ENCODE data around the gene TMEM54.

Gene TMEM54

DNA sequence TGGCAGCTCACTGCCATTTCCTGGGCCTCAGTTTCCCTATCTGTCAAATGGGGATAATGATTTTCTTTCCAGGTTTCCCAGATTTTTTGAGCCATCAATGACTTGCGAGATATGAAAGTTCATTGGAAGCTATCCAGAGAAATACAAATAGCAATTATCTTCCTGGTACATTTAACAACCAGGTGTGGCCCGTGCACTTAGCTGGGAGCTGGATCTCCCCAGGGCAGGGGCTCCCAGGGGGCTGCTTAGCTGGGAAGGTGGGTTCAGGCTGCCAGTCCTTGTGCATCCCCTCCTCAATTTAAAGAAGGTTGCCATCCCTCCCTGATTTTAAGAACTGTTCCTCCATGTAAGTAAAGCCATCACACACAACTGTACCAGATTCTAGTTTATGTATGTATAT lies 3.6 kb upstream of the TMEM54 start:
- Histone ChIP-seq H3K4me3 (ENCODE audit: low read depth, low read length) (no peak overlapping the region), H3K4me1 (ENCODE audit: control insufficient read depth, insufficient read depth, low read length) (no peaks in the 10 kb centered on the region), H3K27ac (ENCODE audit: extremely low read depth, low read depth, low read length) (no peak overlapping the region), H3K9me3 (ENCODE audit: control insufficient read depth, insufficient read depth, low read depth, low read length) (no peaks in the 10 kb centered on the region), H3K36me3 (ENCODE audit: control insufficient read depth in 2 of 2, insufficient read depth in 1 of 2, low read length in 2 of 2) (no peaks in the 10 kb centered on the region)
- CTCF ChIA-PET, result interaction anchor here (0.6 to 1.8 kb wide), 4 partner anchors 12 to 149 kb away, joined by 3 to 6 read pairs (median 4); partner anchors contain the start of gene HPCA
- TF ChIP-seq KLF8 (tag by site-specific recombination; IDR thresholded peaks at IDR 0.05) (no peak), ZNF404 (tag by site-specific recombination; IDR thresholded peaks at IDR 0.05) (no peak), ZNF629 (tag by site-specific recombination; IDR thresholded peaks at IDR 0.05) (no peak), ZNF548 (tag by site-specific recombination; IDR thresholded peaks at IDR 0.05) (no peak), ZNF555 (tag by site-specific recombination; conservative IDR thresholded peaks at IDR 0.05) (no peak)
- TF ChIP-seq, protein P1, sequence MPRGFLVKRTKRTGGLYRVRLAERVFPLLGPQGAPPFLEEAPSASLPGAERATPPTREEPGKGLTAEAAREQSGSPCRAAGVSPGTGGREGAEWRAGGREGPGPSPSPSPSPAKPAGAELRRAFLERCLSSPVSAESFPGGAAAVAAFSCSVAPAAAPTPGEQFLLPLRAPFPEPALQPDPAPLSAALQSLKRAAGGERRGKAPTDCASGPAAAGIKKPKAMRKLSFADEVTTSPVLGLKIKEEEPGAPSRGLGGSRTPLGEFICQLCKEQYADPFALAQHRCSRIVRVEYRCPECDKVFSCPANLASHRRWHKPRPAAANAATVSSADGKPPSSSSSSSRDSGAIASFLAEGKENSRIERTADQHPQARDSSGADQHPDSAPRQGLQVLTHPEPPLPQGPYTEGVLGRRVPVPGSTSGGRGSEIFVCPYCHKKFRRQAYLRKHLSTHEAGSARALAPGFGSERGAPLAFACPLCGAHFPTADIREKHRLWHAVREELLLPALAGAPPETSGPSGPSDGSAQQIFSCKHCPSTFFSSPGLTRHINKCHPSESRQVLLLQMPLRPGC (tag by site-specific recombination; IDR thresholded peaks at IDR 0.05), result no peak
- POLR2A ChIA-PET, result no interaction called here

DNA sequence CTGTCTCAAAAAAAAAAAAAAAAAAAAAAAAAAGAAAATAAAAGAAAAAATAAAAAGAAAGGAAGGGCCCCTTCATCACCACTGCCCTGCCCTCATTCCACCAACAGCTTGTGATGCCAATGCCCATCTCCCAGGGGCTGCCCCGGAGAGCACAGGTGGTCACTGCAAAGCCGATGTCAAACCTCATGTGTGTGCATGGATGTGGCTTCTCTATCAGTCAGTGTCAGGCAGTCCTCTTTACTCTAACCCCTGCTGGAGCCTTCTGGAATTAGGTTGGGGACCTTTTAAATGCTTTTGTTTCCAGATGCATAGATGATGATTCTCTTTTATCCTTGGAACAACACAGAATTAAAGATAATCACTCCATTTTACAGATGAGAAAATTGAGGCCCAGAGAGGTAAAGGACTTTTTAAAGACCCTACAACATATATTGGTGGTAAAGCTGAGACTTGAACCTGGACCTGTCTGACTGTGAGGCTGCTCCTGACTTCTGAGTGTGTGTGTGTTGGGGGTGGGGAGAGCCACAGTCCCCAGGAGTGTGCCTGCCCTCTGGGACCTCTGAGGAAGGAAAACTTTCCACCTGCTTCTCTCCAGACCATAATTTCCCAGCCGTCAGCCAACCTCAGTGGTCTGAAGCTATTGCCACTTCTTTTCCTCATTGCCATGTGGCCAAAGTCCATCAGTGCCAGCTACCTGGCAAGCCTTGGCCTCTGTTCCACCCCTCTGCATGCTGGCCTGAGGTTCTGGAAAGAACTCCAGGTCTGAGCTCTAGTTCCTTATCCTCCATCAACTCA lies 3.0 kb upstream of the TMEM54 start:
- Histone ChIP-seq H3K4me3 (ENCODE audit: low read depth, low read length) (no peak overlapping the region), H3K9me3 (ENCODE audit: control insufficient read depth, insufficient read depth, low read depth, low read length) (no peaks in the 10 kb centered on the region), H3K4me1 (ENCODE audit: control insufficient read depth, insufficient read depth, low read length) (no peaks in the 10 kb centered on the region), H3K27ac (ENCODE audit: extremely low read depth, low read depth, low read length) (no peak overlapping the region), H3K36me3 (ENCODE audit: control insufficient read depth in 2 of 2, insufficient read depth in 1 of 2, low read length in 2 of 2) (no peaks in the 10 kb centered on the region)
- ChIA-PET POLR2A (no interaction called here), CTCF (interaction anchor here (0.6 to 1.8 kb wide), 3 partner anchors 11 to 442 kb away, joined by 3 to 6 read pairs (median 3); partner anchors contain the start of gene HPCA)
- TF ChIP-seq, protein P2, sequence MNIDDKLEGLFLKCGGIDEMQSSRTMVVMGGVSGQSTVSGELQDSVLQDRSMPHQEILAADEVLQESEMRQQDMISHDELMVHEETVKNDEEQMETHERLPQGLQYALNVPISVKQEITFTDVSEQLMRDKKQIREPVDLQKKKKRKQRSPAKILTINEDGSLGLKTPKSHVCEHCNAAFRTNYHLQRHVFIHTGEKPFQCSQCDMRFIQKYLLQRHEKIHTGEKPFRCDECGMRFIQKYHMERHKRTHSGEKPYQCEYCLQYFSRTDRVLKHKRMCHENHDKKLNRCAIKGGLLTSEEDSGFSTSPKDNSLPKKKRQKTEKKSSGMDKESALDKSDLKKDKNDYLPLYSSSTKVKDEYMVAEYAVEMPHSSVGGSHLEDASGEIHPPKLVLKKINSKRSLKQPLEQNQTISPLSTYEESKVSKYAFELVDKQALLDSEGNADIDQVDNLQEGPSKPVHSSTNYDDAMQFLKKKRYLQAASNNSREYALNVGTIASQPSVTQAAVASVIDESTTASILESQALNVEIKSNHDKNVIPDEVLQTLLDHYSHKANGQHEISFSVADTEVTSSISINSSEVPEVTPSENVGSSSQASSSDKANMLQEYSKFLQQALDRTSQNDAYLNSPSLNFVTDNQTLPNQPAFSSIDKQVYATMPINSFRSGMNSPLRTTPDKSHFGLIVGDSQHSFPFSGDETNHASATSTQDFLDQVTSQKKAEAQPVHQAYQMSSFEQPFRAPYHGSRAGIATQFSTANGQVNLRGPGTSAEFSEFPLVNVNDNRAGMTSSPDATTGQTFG (tag by site-specific recombination; IDR thresholded peaks at IDR 0.05; ENCODE audit: borderline replicate concordance), result no peak
- no peak for TF ChIP-seq ZNF157 (tag by site-specific recombination; IDR thresholded peaks at IDR 0.05)
- TF ChIP-seq, protein P3, sequence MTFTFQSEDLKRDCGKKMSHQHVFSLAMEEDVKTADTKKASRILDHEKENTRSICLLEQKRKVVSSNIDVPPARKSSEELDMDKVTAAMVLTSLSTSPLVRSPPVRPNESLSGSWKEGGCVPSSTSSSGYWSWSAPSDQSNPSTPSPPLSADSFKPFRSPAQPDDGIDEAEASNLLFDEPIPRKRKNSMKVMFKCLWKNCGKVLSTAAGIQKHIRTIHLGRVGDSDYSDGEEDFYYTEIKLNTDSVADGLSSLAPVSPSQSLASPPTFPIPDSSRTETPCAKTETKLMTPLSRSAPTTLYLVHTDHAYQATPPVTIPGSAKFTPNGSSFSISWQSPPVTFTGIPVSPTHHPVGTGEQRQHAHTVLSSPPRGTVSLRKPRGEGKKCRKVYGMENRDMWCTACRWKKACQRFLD (tag by site-specific recombination; IDR thresholded peaks at IDR 0.05), result no peak
- no peak for TF ChIP-seq PRDM1 (tag by site-specific recombination; IDR thresholded peaks at IDR 0.05)
- no peak for TF ChIP-seq YY1 (tag by site-specific recombination; IDR thresholded peaks at IDR 0.05)
- no peak for TF ChIP-seq ZSCAN5A (tag by site-specific recombination; IDR thresholded peaks at IDR 0.05)
- TF ChIP-seq, protein P4, sequence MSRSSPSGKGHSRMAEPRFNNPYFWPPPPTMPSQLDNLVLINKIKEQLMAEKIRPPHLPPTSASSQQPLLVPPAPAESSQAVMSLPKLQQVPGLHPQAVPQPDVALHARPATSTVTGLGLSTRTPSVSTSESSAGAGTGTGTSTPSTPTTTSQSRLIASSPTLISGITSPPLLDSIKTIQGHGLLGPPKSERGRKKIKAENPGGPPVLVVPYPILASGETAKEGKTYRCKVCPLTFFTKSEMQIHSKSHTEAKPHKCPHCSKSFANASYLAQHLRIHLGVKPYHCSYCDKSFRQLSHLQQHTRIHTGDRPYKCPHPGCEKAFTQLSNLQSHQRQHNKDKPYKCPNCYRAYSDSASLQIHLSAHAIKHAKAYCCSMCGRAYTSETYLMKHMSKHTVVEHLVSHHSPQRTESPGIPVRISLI (tag by site-specific recombination; IDR thresholded peaks at IDR 0.05), result no peak
- TF ChIP-seq KLF7 (tag by site-specific recombination; IDR thresholded peaks at IDR 0.05; ENCODE audit: borderline replicate concordance), result no peak
- no peak for TF ChIP-seq ZFP69B (tag by site-specific recombination; IDR thresholded peaks at IDR 0.05)
- no peak for TF ChIP-seq ZNF549 (tag by site-specific recombination; IDR thresholded peaks at IDR 0.05)
- no peak for TF ChIP-seq ZNF791 (tag by site-specific recombination; IDR thresholded peaks at IDR 0.05)

All from HEK293 (cell line).